Gastrocnemius medialis (tissue), 4 donors: ENCODE measurements around the gene RPRD1B. TPM values are rescaled to one million over a fixed set of nuclear protein-coding genes. Genes with fewer than 3 reads are reported as not detected.

ENCODE experiments used
- ATAC-seq, 2 donors: fragments of 150-250 bp; one replicate each; pipeline ENCODE4 v1.9.1; 2016
- DNase-seq, 2 donors: peaks; one replicate each; pipeline ENCODE4 v3.0.0-alpha.2; 2019
- H3K27ac ChIP-seq, 4 donors: fragments of 200-600 bp; sonication (generic); 1 replicate in 1 of 4; 2 replicates in 3 of 4; pipeline ENCODE4 v1.5.1; 2016 to 2018; ENCODE audit warnings: mild to moderate bottlenecking in 2 of 4, moderate library complexity in 1 of 4
- H3K27me3 ChIP-seq, 3 donors: fragments of 200-600 bp; sonication (generic) in 2 of 3; 1 replicate in 1 of 3; 2 replicates in 2 of 3; pipeline versions ENCODE4 v1.5.1 to v1.6.0; 2016 to 2019; ENCODE audit warnings: mild to moderate bottlenecking in 1 of 3, moderate library complexity in 1 of 3
- H3K36me3 ChIP-seq, 2 donors: fragments of 200-600 bp; sonication (generic) in 1 of 2; one replicate each; pipeline ENCODE4 v1.5.1; 2017 to 2018
- H3K4me1 ChIP-seq, 2 donors: fragments of 200-600 bp; sonication (generic) in 1 of 2; one replicate each; pipeline ENCODE4 v1.5.1; 2016 to 2017; ENCODE audit warnings: mild to moderate bottlenecking in 2 of 2
- H3K4me3 ChIP-seq, 4 donors: fragments of 200-600 bp; sonication (generic) in 3 of 4; 1 replicate in 1 of 4; 2 replicates in 3 of 4; pipeline ENCODE4 v1.5.1; 2016 to 2019; ENCODE audit warnings: mild to moderate bottlenecking in 2 of 4
- H3K9me3 ChIP-seq, 3 donors: fragments of 200-600 bp; sonication (generic) in 2 of 3; 1 replicate in 1 of 3; 2 replicates in 2 of 3; pipeline ENCODE4 v1.5.1; 2016 to 2019
- CTCF ChIP-seq, 5 experiments: fragments of 450-650 bp in 3 of 5; fragments of 200-600 bp in 2 of 5; sonication (generic) in 2 of 5; IDR thresholded peaks in 4 of 5; conservative IDR thresholded peaks in 1 of 5; 1 replicate in 4 of 5; 2 replicates in 1 of 5; pipeline ENCODE4 v1.5.1; 2016 to 2019; ENCODE audit warnings: antibody characterized with exemption in 5 of 5, mild to moderate bottlenecking in 3 of 5, moderate library complexity in 3 of 5
- POLR2A ChIP-seq, 2 donors: fragments of 450-650 bp; IDR thresholded peaks; one replicate each; pipeline ENCODE4 v1.6.1; 2017; ENCODE audit warnings: antibody characterized with exemption in 2 of 2, mild to moderate bottlenecking in 2 of 2, moderate library complexity in 2 of 2
- in situ Hi-C, 4 donors: fragments of 200-750 bp; cut with MboI; loops; one replicate each; pipeline versions ENCODE4 v1.15.0 to v1.8.0; 2017; ENCODE audit warnings: low sequenced_read_pairs in 4 of 4
- intact Hi-C: fragments of 100-400 bp; cut with DNase I; formaldehyde crosslinking; loops from one replicate; pipeline ENCODE4 v1.15.1; 2023; ENCODE audit warnings: low total_unique reads
- total RNA-seq, 4 donors: library from RNA; depleted of rRNA; stranded (reverse); fragments of >200 nt; gene quantifications; one replicate each; pipeline versions ENCODE4 v1.1.0 to v1.2.3, GENCODE V29; 2016

Gene RPRD1B
- total RNA-seq, 4 donors from 2014 or later = 25.2 to 61.0 (median 40.6) TPM

- peak overlapping the region; percentile 77 to 98 (median 92) for H3K4me3 ChIP-seq
- peaks cover 58 to 65% of the 10 kb centered on the region in 2 donors for H3K4me1 ChIP-seq
- DNase-seq = no peak
- H3K27ac ChIP-seq = peak overlapping the region; percentile 95 to 97 (median 96)
- H3K27me3 ChIP-seq = no peaks in the 10 kb centered on the region
- intact Hi-C loops (no loop called here), in situ Hi-C loops (loop anchor here in 1 of 4 donors (25.0 kb wide), 1 partner anchor 403 kb away; the partner anchor contains the start of gene SNHG17)
- TF ChIP-seq POLR2A (IDR thresholded peaks at IDR 0.05) (no peak), CTCF (IDR thresholded peaks at IDR 0.05 in 4 of 5, conservative IDR thresholded peaks at IDR 0.05 in 1 of 5) (no peak)
- peaks cover 0 to 9% of the 10 kb centered on the region in 2 donors for H3K36me3 ChIP-seq
- peak; percentile 25 to 26 for ATAC-seq
- H3K9me3 ChIP-seq = no peaks in the 10 kb centered on the region
Measured at GRCh38 chr20:38034108-38034649, 633 bp downstream of the RPRD1B start.

GRCh38 chr20:38034961-38035360 lies 1.4 kb downstream of the RPRD1B start:
- H3K9me3 ChIP-seq = no peaks in the 10 kb centered on the region
- H3K36me3 ChIP-seq = peaks cover 0 to 16% of the 10 kb centered on the region in 2 donors
- DNase-seq = no peak
- peaks cover 58 to 60% of the 10 kb centered on the region in 2 donors for H3K4me1 ChIP-seq
- no peak for ATAC-seq
- in situ Hi-C loops = loop anchor here in 1 of 4 donors (25.0 kb wide), 1 partner anchor 402 kb away; the partner anchor contains the start of gene SNHG17
- intact Hi-C loops = no loop called here
- TF ChIP-seq CTCF (IDR thresholded peaks at IDR 0.05 in 4 of 5, conservative IDR thresholded peaks at IDR 0.05 in 1 of 5) (no peak), POLR2A (IDR thresholded peaks at IDR 0.05) (no peak)
- peak overlapping the region; percentile 77 to 98 (median 92) for H3K4me3 ChIP-seq
- no peaks in the 10 kb centered on the region for H3K27me3 ChIP-seq
- H3K27ac ChIP-seq = peak overlapping the region; percentile 95 to 97 (median 96)

- no peaks in the 10 kb centered on the region for H3K27me3 ChIP-seq
- TF ChIP-seq POLR2A (IDR thresholded peaks at IDR 0.05) (peak in 1 of 2 donors; percentile 10), CTCF (IDR thresholded peaks at IDR 0.05 in 4 of 5, conservative IDR thresholded peaks at IDR 0.05 in 1 of 5) (no peak)
- H3K9me3 ChIP-seq = no peaks in the 10 kb centered on the region
- ATAC-seq (no peak), DNase-seq (no peak)
- H3K36me3 ChIP-seq = peaks cover 0 to 30% of the 10 kb centered on the region in 2 donors
- H3K27ac ChIP-seq = peak overlapping the region; percentile 48 to 96 (median 82)
- H3K4me1 ChIP-seq = peaks cover 46 to 53% of the 10 kb centered on the region in 2 donors
- H3K4me3 ChIP-seq = peak overlapping the region in 2 of 4 donors; percentile 1 to 8
- in situ Hi-C loops = loop anchor here in 1 of 4 donors (25.0 kb wide), 1 partner anchor 401 kb away; the partner anchor contains the start of gene SNHG17
- intact Hi-C loops = no loop called here
Measured at GRCh38 chr20:38036366-38036765, 2.8 kb downstream of the RPRD1B start.

GRCh38 chr20:38040276-38040675 lies 6.7 kb downstream of the RPRD1B start:
- H3K9me3 ChIP-seq = no peaks in the 10 kb centered on the region
- H3K4me3 ChIP-seq = no peak overlapping the region
- in situ Hi-C loops = loop anchor here in 1 of 4 donors (25.0 kb wide), 1 partner anchor 397 kb away; the partner anchor contains the start of gene SNHG17
- H3K36me3 ChIP-seq = peaks cover 0 to 45% of the 10 kb centered on the region in 2 donors
- DNase-seq (no peak), ATAC-seq (no peak)
- H3K4me1 ChIP-seq = peaks cover 33 to 52% of the 10 kb centered on the region in 2 donors
- H3K27me3 ChIP-seq = no peaks in the 10 kb centered on the region
- H3K27ac ChIP-seq = no peak overlapping the region
- intact Hi-C loops = no loop called here
- TF ChIP-seq POLR2A (IDR thresholded peaks at IDR 0.05) (no peak), CTCF (IDR thresholded peaks at IDR 0.05 in 4 of 5, conservative IDR thresholded peaks at IDR 0.05 in 1 of 5) (no peak)
